GM19099 (cell line): Measurements from ENCODE around the gene BAIAP3.

Experiments used
- POLR2A ChIP-seq: IDR thresholded peaks from 3 replicates; pipeline ENCODE4 v1.6.1; 2011; ENCODE audit warnings: low read depth; ENCODE audit not compliant: insufficient read length; ENCODE audit errors: extremely low read depth

BAIAP3 gene

GRCh38 chr16:1394367-1394951 lies 61.0 kb downstream of the BAIAP3 start:
- no peak for TF ChIP-seq POLR2A

- no peak for TF ChIP-seq POLR2A
These were observed 62.1 kb downstream of the BAIAP3 start for GRCh38 chr16:1395444-1396031.

- no peak for TF ChIP-seq POLR2A
These were observed 64.3 kb downstream of the BAIAP3 start for GRCh38 chr16:1397779-1398178.

- TF ChIP-seq POLR2A = no peak
These were observed 64.9 kb downstream of the BAIAP3 start for GRCh38 chr16:1398351-1398750.
